T follicular helper cell (primary cell): ENCODE data around the gene ERCC4.

Source experiments
- DNase-seq: peaks from one replicate; pipeline ENCODE4 v3.0.0-alpha.2; 2020; ENCODE audit warnings: low read depth

Gene ERCC4

GRCh38 chr16:13911306-13911705 is 8.6 kb upstream of the ERCC4 start:
- DNase-seq = no peak

DNA sequence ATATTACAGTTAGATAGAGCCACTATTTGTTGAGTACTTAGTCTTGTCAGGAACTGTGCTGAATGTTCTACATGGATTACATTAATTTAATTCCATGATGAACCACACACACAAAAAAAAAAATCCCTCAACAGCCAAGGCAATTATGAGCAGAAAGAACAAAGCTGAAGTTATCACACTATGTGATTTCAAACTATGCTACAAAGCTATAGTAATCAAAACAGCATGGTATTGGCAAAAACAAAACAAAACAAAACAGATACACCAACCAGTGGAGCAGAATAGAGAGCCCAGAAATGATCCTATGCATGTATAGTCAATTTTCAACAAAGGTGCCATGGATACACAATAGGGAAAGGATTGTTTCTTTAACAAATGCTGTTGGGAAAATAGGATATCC is 8.1 kb upstream of the ERCC4 start:
- DNase-seq = no peak

DNA sequence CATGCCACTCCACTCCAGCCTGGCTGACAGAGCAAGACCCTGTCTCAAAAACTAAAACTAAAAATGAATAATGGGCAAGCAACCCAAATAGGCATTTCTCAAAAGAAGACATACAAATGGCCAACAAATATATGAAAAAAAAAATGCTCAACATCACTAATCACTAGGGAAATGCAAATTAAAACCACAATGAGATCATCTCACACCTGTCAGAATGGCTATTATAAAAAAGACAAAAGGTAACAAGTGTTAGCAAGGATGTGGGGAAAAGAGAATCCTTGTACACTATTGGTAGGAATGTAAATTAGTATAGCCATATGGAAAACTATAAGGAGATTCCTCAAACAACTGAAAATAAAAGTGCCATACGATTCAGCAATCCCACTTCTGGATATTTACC is 7.1 kb upstream of the ERCC4 start:
- no peak for DNase-seq

- no peak for DNase-seq
These were observed 6.3 kb upstream of the ERCC4 start for GRCh38 chr16:13913374-13914292.

DNA sequence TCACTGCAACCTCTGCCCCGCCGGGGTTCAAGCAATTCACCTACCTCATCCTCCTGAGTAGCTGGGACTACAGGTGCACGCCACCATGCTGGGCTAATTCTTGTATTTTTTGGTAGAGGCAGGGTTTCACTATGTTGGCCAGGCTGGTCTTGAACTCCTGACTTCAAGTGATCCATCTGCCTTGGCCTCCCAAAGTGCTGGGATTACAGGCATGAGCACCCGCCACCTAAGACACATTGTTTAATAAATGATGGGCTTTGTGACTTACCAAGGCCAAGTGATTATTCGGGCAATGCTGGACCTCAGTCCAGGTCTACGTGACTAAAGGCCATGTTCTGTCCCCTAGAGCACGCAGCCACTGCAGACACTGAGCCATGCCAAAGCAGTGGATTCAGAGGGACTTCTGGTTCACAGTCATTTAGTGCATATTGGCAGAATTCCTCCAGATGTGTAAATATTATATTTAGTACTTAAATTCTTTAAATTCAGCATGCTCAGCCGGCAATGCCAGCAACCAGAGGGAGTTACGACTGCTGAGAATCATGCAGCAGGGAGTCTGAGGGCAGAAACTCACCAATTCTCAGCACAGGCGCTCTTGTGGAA is 4.8 kb upstream of the ERCC4 start:
- DNase-seq = no peak

DNA sequence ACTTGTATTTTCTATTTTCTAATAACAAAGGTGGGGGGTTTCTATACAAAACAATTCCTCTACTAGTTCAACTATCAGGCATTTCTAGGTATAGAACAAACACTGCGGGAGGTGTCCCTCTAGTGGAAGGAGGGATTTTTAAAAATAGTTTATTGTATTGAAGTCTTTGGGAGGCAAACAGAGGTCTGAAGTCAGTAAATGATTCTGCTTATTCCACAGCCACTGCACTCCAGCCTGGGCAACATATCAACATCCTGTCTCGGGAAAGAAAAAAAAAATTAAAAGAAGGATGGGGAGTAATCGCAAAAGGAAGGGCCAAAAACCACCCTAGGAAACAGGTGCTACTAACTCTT is 648 bp upstream of the ERCC4 start:
- DNase-seq = no peak

- DNase-seq = no peak
These were observed 510 bp downstream of the ERCC4 start for GRCh38 chr16:13920510-13920818.

GRCh38 chr16:13921328-13921727 is 1.4 kb downstream of the ERCC4 start:
- DNase-seq = no peak

GRCh38 chr16:13923703-13924298 is 3.8 kb downstream of the ERCC4 start:
- no peak for DNase-seq

DNA sequence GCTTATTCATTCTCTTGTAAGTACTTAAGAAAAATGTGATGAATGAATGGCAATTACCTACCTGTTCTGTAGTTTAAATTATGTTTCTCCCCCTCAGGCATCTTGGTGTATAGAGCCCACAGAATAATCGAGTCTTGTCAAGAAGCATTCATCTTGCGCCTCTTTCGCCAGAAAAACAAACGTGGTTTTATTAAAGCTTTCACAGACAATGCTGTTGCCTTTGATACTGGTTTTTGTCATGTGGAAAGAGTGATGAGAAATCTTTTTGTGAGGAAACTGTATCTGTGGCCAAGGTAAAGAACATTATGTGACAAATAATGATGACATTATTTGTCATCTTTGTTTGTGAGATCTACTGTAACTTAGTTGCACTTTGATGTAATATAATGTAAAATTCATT is 6.5 kb downstream of the ERCC4 start:
- DNase-seq = no peak

GRCh38 chr16:13926891-13927290 is 6.9 kb downstream of the ERCC4 start:
- no peak for DNase-seq

GRCh38 chr16:13928646-13929045 is 8.7 kb downstream of the ERCC4 start:
- DNase-seq = no peak

- no peak for DNase-seq
These were observed 11.9 kb downstream of the ERCC4 start for GRCh38 chr16:13931845-13932244.

- DNase-seq = no peak
These were observed 15.5 kb downstream of the ERCC4 start for GRCh38 chr16:13935408-13935807.

GRCh38 chr16:13936155-13936554 is 16.2 kb downstream of the ERCC4 start:
- no peak for DNase-seq

DNA sequence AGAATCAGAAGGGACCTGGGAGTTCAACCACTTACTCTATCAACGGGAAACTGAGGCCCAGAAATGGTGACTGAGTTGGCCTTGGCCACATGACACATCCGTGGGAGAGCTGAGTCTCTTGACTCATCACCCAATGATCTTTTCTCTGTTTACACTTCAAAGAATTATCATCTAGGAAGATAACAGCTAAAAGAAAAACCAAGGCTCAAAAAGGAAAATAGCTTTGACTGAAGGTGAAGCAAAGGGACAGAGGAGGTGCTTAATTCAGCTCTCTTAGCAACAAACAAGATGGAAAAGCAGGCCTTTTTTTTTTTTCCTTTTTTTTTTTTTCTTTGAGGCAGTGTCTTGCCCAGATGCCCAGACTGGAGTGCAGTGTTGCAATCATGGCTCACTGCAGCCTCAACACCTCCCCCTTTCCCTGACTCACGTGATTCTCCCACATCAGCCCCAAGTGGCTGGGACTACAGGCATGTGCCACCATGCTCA is 16.7 kb downstream of the ERCC4 start:
- DNase-seq = no peak

GRCh38 chr16:13937411-13937810 is 17.5 kb downstream of the ERCC4 start:
- DNase-seq = no peak

DNA sequence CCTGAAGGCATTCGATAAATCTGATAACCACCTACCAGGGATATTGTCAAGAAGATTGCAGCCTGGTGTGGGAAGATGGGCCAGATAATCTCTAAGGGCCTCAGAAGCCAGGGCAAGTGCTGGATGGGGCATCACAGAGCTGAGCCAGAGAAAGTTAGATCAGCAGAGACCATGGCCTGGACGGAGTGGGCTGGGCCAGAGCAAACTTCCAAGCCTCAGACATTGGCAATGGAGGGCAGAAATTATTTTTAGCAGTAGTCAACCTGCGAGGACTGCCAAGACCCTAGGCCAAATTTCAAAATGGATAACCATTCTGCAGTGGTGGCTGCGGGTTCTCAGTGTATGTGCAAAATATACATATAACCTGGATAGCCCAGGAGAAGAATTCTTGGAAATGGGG is 18.5 kb downstream of the ERCC4 start:
- DNase-seq = no peak

- DNase-seq = no peak
These were observed 19.9 kb downstream of the ERCC4 start for GRCh38 chr16:13939821-13940220.

DNA sequence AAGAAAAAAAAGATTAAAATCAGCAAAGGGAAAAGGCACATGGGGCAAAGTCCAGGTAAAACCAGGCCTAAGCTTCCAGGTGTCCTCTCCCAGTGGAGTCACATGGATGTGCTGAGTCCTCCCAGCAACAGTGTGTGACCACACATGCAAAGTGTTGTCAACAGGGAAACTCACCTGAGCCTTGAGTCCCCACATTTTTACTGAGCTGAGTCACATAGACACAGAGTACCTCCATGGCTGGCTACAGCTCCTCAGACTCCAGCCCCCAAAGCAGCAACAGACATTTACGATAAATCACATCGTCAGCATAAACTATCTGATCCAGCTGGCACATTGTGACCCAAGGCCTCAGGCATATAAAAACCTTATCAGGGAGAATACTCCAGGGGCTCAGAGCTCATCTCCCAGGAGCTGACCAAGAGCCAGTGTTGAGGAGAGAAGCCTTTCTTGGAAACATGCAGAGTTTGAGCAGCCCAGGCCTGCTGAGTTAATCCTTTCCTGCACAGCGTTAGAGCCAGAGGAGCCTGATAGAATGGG is 20.5 kb downstream of the ERCC4 start:
- DNase-seq = no peak

GRCh38 chr16:13944816-13945215 is 24.9 kb downstream of the ERCC4 start:
- no peak for DNase-seq

DNA sequence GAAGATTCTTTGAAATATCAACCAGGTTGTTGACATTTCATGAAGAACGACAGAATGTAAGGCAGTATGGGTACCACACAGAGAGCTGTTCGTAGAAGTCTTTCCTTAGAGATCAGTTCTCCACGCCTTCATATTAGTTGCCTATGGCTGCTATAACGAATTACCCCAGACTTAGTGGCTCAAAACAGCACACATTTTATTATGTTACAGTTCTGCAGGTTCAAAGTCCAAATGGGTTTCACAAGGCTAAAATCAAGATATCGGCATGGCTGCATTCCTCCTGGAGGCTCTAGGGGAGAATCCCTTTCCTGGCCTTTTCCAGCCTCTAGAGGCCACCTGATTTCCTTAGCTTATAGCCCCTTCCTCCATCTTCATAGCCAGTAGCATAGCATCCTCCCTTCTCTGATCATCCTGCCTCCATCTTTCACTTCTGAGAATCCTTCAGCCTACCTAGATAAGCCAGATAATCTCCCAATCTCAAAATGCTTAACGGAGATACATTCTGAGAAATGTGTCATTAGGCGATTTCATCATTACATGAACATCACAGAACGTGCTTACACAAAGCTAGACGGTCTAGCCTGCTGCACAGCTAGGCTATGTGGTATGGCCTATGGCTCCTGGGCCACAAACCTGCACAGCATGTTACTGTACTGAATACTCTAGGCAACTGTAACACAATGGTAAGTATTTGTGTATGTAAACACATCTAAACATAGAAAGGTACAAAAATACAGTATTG is 26.0 kb downstream of the ERCC4 start:
- no peak for DNase-seq
